ENCODE measurements around the gene BCAS3.

GRCh38 chr17:61345825-61346666 is 668.4 kb downstream of the BCAS3 start:
- TF ChIP-seq POLR2A (IDR thresholded peaks at IDR 0.05), result no peak
- no peak for TF ChIP-seq CTCF (IDR thresholded peaks at IDR 0.05)

Measured in lower leg skin (tissue), 3 donors.